ENCODE data around the gene ERFL. TPM values are rescaled to one million over a fixed set of nuclear protein-coding genes. Genes with fewer than 3 reads are reported as not detected.

The ERFL gene
- total RNA-seq, 2 donors from 2014 or later, result 0.36 to 1.9 TPM

DNA sequence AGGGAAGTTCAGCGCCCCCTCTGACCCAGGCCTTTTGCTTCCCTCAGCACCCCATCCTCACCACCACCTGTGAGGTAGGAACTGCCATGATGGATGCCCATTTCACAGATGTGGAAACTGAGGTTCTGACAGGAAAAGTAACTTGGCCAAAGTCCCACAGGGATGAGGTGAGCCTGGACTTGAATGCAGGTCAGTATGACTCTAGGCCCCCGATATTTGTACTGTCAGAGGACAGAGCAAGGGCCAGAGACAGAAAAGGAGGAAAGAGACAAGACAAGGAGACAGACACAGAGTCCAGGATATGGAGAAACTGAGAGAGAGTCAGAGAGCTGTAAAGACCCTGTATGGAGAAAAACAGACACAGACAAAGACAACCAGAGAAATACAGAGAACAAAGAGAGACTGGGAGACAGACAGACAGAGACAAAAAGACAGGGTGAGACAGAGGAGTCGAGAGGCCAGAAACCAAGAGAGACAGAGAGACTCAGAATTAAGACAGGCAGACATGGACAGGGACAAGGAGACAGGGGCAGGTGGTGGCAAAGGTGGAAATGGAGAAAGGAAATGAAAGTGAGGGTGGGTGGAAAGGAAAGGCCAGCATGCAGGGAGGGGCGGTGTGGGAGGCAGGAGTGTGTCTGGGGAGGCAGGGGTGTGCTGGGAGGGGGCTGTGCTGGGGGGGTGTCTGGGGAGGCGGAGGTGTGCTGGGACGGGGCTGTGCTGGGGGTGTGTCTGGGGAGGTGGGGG is 5.0 kb downstream of the ERFL start:
- no peaks in the 10 kb centered on the region for H3K4me1 ChIP-seq (replicated peaks)
- whole genome bisulfite sequencing, result 45% methylated on average over 3 of the region's 6 CpGs
- H3K4me3 ChIP-seq, result no peak overlapping the region
- no peak for DNase-seq (ENCODE audit: low spot score)
- TF ChIP-seq POLR2AphosphoS5 (IDR thresholded peaks at IDR 0.05), result no peak
- TF ChIP-seq, protein P1, sequence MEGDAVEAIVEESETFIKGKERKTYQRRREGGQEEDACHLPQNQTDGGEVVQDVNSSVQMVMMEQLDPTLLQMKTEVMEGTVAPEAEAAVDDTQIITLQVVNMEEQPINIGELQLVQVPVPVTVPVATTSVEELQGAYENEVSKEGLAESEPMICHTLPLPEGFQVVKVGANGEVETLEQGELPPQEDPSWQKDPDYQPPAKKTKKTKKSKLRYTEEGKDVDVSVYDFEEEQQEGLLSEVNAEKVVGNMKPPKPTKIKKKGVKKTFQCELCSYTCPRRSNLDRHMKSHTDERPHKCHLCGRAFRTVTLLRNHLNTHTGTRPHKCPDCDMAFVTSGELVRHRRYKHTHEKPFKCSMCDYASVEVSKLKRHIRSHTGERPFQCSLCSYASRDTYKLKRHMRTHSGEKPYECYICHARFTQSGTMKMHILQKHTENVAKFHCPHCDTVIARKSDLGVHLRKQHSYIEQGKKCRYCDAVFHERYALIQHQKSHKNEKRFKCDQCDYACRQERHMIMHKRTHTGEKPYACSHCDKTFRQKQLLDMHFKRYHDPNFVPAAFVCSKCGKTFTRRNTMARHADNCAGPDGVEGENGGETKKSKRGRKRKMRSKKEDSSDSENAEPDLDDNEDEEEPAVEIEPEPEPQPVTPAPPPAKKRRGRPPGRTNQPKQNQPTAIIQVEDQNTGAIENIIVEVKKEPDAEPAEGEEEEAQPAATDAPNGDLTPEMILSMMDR (IDR thresholded peaks at IDR 0.05), result no peak
- TF ChIP-seq POLR2A (IDR thresholded peaks at IDR 0.05), result no peak
- H3K27ac ChIP-seq, result no peak overlapping the region
- H3K27me3 ChIP-seq (replicated peaks; ENCODE audit: insufficient read depth), result peaks cover 9% of the 10 kb centered on the region
- intact Hi-C loops (cut with DNase I), result no loop called here
- no peaks in the 10 kb centered on the region for H3K36me3 ChIP-seq
- no peaks in the 10 kb centered on the region for H3K9me3 ChIP-seq

DNA sequence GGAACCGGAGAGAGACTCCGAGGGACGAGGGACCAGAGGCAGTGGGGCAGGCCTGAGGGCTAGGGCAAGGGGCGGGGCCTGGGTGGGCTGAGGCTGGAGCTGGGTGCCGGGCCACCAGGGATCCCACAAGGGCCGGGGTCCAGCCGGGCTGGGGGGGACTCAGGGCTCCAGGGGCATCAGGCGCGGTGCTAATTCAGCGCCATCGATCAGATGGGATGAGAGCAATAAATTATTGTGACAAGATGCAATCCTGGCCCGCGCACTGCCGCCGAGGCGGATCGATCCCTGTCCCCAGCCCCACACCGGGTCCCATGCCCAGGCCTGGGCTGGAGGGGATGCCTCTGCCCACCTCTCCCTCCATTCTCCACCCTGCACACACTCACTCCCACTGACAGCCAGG is 5.7 kb downstream of the ERFL start:
- intact Hi-C loops (cut with DNase I), result no loop called here

DNA sequence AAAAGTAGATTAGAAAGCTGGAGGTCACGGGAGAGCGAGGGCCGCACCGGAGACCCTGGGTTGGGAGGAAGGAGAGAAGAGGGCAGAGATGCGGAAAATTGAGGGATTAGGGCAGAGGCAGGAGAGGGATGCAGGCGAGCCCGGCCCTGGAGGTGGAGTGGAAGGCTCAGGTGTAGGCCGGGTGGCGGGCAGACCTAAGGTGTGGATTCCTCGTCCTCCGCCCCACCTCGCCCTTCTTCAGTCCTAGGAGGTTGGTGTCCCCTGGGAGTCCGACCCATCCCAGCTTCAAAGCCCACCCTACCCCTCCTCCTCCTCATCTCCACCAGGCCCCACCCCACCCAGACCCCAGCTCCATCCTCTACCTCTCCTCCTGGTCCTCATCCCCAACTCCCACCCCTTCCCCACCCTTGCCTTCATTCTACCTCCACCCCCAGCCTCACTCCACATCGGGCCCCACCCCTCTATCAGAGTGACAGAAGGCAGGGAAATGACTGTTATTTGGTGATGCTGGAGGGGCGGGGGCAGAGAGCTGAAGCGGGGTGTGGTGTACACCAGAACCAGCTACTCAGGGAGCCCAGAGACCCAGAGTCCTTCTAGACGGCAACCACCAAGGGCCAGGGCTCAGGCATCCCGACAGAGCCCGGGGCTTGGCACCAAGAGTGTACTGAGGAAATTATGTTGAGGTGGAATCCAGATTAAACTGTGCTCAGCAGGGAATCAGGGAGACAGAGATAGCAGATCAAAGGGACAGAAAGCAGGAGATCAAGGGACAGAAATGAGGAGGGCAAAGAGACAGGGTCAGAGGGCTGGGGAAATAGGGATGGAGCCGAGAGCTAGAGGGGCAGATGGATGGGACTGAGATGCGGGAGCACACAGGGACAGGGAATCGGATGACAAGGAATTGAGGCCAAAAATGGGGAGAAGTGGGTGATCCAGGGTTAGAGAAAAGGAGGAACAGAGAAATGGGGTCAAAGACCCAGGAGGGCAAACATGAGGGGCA is 6.4 kb downstream of the ERFL start:
- no peak overlapping the region for H3K27ac ChIP-seq
- H3K27me3 ChIP-seq (replicated peaks; ENCODE audit: insufficient read depth), result peaks cover 9% of the 10 kb centered on the region
- WGBS, result 28% methylated on average over 22 of the region's 22 CpGs
- no peaks in the 10 kb centered on the region for H3K4me1 ChIP-seq (replicated peaks)
- H3K9me3 ChIP-seq, result no peaks in the 10 kb centered on the region
- H3K36me3 ChIP-seq, result no peaks in the 10 kb centered on the region
- TF ChIP-seq, protein P1 (IDR thresholded peaks at IDR 0.05), result no peak
- no peak for TF ChIP-seq POLR2AphosphoS5 (IDR thresholded peaks at IDR 0.05)
- TF ChIP-seq POLR2A (IDR thresholded peaks at IDR 0.05), result no peak
- DNase-seq (ENCODE audit: low spot score), result no peak
- H3K4me3 ChIP-seq, result no peak overlapping the region
- intact Hi-C loops (cut with DNase I), result no loop called here

More for the DNA sequence above, 5.7 kb downstream of the ERFL start:
- Histone ChIP-seq H3K4me1 (replicated peaks) (no peaks in the 10 kb centered on the region), H3K27ac (no peak overlapping the region), H3K27me3 (replicated peaks; ENCODE audit: insufficient read depth) (peaks cover 9% of the 10 kb centered on the region), H3K4me3 (no peak overlapping the region), H3K36me3 (no peaks in the 10 kb centered on the region), H3K9me3 (no peaks in the 10 kb centered on the region)
- no peak for TF ChIP-seq POLR2A (IDR thresholded peaks at IDR 0.05)
- no peak for TF ChIP-seq POLR2AphosphoS5 (IDR thresholded peaks at IDR 0.05)
- TF ChIP-seq, protein P1 (IDR thresholded peaks at IDR 0.05), result no peak
- no peak for DNase-seq (ENCODE audit: low spot score)
- 14% methylated on average over 18 of the region's 18 CpGs for WGBS

DNA sequence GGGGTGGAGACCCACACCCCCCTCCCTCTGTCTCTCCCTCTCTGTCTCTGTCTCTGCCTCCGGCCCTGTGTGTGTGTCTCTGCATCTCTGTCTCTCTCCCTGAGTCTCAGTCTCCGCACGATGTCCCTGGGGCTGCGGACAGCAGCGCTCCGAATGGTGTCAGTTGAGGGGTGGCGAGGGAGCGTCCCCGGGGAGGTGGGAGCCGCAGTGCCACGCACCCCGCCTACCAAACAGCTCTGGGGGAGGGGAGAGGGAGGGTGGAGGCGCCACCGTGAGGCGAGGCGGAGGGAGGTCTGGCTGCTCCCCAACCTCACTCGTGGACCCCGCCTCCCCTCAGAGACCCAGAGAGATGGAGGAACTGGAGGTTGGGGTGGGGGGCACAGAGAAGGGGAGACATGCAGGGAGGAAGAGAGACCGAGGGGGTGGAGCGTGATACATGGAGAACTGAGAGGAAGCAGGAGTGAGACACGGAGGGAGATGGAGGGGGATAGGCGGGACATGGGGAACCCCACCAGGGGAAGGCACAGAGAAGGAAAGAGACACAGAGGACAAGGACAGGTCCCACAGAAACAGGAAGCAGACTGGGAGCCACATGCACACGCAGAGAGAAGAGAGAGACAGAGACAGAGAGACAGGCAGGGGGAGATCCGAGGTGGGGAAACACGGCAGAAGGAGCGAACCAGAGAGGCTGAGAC is 7.2 kb downstream of the ERFL start:
- H3K36me3 ChIP-seq, result no peaks in the 10 kb centered on the region
- no peak for TF ChIP-seq POLR2AphosphoS5 (IDR thresholded peaks at IDR 0.05)
- no peak for TF ChIP-seq POLR2A (IDR thresholded peaks at IDR 0.05)
- TF ChIP-seq, protein P1 (IDR thresholded peaks at IDR 0.05), result no peak
- peaks cover 9% of the 10 kb centered on the region for H3K27me3 ChIP-seq (replicated peaks; ENCODE audit: insufficient read depth)
- H3K4me3 ChIP-seq, result no peak overlapping the region
- intact Hi-C loops (cut with DNase I), result no loop called here
- WGBS, result 13% methylated on average over 26 of the region's 26 CpGs
- DNase-seq (ENCODE audit: low spot score), result no peak
- no peaks in the 10 kb centered on the region for H3K9me3 ChIP-seq
- no peaks in the 10 kb centered on the region for H3K4me1 ChIP-seq (replicated peaks)
- H3K27ac ChIP-seq, result no peak overlapping the region

Measured in prostate gland (tissue), 2 donors.